GM19463 (cell line): ENCODE measurements around the gene ADAMTSL1.

Experiments
- ATAC-seq: cut with Tn5 transposase; IDR thresholded peaks from one replicate; pipeline ENCODE4 v1.9.1; 2021; ENCODE audit warnings: mild to moderate bottlenecking, moderate library complexity; ENCODE audit not compliant: unreplicated experiment

Gene ADAMTSL1

DNA sequence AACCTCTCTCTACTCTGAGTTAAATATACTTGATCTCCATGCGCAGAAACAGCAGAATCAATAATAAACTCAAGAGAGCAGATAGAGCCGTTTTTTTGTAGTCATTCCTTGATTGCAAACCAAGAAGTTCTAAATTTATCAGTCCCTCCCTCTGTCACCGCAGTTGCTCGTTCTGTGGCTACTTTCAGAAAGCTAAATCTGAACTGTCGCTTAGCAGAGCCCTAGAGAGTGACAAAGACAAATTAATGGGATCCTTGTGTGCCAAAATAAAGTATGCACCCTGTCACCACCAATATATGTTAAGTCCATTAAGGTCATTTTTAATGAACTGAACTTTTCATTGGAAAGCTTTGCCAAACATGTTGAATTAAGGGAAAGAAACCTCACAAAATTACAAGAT is 218.3 kb downstream of the ADAMTSL1 start:
- ATAC-seq: no peak

DNA sequence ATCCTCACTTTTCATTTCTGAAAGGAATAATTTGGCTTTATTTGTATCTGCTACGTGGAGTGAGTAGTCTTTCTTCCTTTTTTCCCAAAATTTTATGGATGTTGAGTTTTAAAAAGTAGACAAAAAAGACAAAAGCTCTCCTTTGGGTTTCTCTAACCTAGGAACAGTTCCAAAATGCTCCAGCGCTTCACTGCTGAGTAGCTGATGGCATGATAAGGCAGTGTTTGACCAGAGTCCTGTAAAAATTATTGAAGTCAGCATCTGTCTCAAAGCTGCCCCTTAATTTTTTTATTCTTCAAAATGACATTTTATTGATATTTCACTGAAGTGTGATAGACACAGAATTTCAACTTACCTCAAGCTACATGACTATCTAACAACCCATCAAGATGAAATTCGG is 219.0 kb downstream of the ADAMTSL1 start:
- ATAC-seq: no peak

- no peak for ATAC-seq
Observed at GRCh38 chr9:18694959-18695668, 221.2 kb downstream of the ADAMTSL1 start.

DNA sequence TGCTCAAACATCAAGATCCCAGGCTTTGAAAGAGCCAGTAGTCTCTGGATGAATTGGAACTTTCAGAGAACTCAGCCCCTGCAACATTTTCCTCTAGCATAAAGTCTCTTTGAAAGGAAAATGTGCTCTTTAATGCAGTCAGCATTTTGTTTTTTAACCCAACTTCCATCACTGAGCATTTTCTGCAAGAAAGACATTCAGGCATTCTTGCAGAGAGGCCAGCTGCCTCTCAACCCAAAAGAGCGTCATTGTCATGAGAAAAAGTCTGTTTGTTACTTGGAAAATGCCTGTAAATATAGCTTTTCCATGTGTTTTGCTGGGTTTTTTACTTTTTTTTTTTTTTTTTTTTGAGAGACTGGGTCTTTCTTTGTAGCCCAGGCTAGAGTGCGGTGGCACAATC is 225.0 kb downstream of the ADAMTSL1 start:
- ATAC-seq: no peak

- ATAC-seq: no peak
Observed at GRCh38 chr9:18699764-18700163, 225.8 kb downstream of the ADAMTSL1 start.

DNA sequence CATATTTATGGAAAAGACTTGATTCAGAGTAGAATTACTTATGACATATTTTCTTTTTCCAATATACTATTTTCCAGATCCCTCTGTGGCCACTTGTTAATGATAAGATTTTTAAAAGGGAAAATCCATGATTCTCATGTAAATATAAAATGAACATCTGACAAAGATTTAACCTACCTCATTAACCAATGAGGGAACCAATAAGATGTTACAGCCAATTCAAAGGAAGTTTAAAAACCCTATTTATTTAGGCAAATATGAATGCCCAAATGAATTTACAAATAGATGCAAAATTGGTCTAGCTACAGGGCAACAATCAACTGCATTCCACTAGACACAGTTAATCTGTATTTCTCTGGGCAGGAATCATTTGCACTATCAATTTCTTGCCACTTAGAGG is 226.8 kb downstream of the ADAMTSL1 start:
- no peak for ATAC-seq

DNA sequence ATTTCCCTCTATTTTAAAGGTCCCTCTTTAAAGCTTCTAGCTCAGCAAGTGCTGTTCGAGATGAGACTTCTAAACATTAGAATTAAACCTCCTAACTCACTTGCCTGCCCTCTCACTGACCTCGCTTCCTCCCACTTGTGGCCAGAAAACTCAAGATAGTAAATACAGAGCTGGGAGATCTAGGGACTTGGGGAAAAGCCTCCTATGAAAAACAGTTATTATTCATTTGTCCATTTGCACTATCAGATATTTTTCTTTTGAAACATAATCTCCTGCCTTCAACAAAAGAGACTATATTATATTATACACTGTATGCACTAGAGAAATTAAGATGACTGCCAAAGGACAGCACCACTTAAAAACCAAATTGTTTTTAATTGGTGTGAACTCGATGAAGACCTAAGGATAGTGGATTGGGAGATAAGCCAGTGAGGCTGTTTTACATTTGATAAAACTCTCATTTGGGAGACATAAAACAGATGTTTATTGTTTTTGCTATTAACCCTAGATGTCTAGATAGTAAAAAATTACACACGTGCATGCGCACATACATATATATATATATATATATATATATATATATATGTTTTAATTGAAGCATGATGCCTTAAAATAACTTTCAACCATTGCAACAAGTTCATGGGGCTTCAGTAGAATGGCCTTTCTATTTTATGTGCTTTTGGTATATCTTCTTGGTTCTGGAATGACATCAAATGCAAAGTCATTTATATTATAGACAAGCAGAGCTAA is 229.4 kb downstream of the ADAMTSL1 start:
- ATAC-seq: no peak

DNA sequence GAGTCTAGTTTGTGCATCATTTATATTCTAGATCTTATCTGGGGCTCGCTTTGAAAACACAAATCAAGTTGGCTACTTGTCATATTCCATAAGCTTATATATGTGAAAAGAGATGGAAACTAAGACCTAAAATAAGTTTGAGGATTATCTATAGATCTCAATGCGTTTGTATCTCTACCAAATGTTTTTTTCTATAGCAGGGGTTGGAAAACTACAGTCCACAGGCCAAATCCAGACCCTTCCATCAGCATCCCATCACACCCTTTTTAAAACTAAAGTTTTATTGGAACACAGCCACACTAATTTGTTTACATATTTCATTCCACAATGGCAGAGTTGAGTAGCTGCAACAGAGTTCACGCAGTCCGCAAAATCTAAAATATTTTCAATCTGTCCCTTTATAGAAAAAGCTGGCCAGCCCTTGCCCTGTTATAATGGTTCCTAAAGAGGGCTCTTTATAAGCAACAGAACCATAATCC is 230.0 kb downstream of the ADAMTSL1 start:
- no peak for ATAC-seq

DNA sequence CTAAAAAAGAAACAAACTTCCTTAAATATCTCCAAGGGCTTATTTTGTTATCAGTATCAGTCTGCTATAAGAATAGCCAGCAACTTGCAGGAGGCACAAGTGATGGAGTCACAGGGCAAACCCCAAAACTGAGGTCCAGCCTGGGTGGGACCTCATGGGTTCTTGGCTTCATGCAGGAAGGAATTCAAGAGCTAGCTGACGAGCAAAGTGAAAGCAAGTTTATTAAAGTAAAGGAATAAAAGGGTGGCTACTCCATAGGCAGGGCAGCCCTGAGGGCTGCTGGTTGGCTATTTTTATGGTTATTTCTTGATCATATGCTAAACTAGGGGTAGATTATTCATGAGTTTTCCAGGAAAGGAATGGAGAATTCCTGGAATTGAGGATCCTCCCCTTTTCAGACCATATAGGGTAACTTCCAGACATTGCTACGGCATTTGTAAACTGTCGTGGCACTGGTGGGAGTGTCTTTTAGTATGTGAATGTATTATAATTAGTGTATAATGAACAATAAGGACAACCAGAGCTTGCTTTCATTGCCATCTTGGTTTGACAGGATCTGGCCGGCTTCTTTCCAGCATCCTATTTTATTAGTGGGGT is 231.9 kb downstream of the ADAMTSL1 start:
- ATAC-seq: no peak

GRCh38 chr9:18706648-18707047 is 232.7 kb downstream of the ADAMTSL1 start:
- no peak for ATAC-seq

- no peak for ATAC-seq
Observed at GRCh38 chr9:18707061-18707461, 233.1 kb downstream of the ADAMTSL1 start.

DNA sequence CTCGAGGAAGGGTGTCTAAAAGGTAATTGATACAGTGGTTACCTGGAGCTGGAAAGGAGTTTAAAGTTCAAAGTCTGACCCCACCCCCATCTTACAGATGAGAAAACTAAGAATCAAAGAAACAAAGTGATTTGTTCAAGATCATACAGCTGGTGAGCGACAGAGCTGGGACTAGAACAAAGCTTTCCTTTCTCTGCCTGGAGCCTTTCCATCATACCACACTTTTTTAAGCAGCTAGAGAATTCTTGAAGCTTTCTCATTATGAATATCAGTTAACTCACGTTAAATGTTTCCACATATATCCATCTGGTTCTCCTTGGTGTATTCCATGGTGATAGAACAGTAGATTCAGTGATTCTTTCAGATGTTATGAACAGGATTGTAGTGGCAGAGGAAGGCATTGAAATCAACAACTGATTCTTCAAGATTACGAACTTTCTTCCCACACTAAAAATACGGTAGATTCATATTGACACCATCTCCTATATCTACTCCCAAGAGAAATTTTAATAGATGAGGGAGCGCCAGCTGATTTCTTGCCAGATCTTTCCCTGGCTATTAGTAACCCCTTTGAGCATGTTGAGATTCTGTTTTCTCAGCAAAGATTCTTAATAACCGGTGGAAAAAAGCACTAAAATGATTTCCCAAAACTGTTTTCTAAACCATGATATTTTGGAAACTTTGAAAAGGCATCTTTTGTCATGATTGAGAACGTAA is 233.7 kb downstream of the ADAMTSL1 start:
- no peak for ATAC-seq

GRCh38 chr9:18708429-18708828 is 234.5 kb downstream of the ADAMTSL1 start:
- no peak for ATAC-seq

DNA sequence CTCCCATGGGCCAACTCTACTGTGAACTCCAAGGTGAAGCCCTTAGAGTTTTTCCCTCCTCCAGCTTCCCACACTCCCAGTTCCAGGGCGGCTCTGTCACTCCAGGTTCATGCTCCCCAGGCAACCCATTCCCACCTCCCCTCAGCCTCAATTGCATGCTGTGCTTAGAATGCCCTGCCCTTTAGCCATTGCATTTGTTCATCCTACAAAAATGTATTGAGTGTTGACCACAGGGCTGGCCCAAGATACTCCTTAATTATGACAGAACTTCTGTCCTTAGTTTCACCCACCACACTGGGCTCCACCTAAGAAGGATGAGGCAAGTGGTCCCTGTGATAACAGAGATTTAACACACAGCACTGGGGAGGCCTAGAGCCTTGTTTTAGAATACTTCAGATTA is 236.1 kb downstream of the ADAMTSL1 start:
- ATAC-seq: no peak

GRCh38 chr9:18717759-18718158 is 243.8 kb downstream of the ADAMTSL1 start:
- ATAC-seq: no peak

GRCh38 chr9:18718393-18718792 is 244.4 kb downstream of the ADAMTSL1 start:
- no peak for ATAC-seq

GRCh38 chr9:18718932-18719331 is 245.0 kb downstream of the ADAMTSL1 start:
- ATAC-seq: no peak

DNA sequence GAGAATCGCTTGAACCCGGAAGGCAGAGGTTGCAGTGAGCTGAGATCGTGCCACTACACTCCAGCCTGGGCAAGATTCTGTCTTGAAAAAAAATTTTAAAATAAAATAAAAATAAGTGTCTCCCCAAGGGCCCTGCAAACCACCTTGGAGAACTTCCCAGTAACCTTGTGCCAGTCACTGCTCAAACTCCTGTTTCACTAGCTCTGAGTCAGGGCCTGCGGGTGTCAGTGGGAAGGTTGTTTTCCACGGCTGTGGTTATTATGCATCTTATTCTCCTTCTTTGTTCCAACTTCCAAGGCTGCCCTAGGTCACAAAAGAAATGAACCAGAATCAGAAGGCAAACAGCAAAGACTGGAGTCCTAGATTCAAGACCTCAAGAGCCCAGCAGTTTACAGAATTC is 246.7 kb downstream of the ADAMTSL1 start:
- no peak for ATAC-seq

- ATAC-seq: no peak
Observed at GRCh38 chr9:18721267-18721994, 247.5 kb downstream of the ADAMTSL1 start.

DNA sequence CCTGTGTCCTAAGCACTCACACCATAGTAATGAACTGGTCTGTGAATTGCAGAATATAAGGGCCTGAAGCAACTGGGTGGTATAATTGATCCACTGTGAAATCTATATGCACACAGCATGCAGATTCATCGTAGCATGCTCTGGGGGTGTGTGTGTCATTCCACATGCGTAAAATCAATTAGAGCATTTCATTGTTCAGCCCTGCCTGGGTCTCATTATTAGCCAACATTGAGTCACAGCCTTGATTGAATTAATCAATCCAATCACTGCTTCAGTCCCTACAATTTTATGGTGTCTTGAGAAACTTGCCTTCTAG is 248.0 kb downstream of the ADAMTSL1 start:
- ATAC-seq: no peak

DNA sequence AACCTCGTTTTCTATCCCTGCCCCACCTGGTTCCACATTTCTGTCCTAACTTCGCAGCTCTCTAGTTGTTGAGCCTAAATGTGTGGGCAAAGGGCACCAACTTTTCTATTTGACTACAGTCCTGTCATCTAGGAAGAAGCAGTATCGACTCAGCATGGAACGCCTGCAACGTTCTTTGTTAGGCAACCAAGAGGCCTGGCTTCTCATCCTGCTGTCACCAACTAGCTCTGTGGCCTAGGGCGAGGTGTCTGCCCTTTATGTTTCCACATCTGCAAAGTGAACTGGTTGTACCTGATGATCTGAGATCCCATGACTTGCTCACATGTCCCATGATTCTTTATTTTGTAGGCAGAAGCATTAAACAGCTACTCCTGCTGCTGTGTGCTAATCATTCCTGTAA is 248.9 kb downstream of the ADAMTSL1 start:
- no peak for ATAC-seq
